ACC112 (cell line): ENCODE results near the gene CNBD2.
"Not testable (repeated sequence)": the region's sequence is repeated elsewhere in the genome, so short reads cannot be mapped to it uniquely, and the experiment has no call there.

ENCODE experiments used
- H2AFZ ChIP-seq: fragments of 200-600 bp; sonication (generic); one replicate; pipeline ENCODE4 v1.6.0; 2017; ENCODE audit warnings: antibody characterized with exemption, low read length; ENCODE audit not compliant: unreplicated experiment
- H3K27ac ChIP-seq: fragments of 200-600 bp; sonication (generic); 2 replicates; pipeline ENCODE4 v1.5.1; 2014; ENCODE audit warnings: low read depth, mild to moderate bottlenecking, antibody characterized with exemption, low read length, moderate library complexity
- H3K27me3 ChIP-seq: fragments of 200-600 bp; sonication (generic); 2 replicates; pipeline ENCODE4 v1.6.1; 2014; ENCODE audit warnings: mild to moderate bottlenecking, antibody characterized with exemption, low read length, moderate library complexity, mixed read lengths; ENCODE audit not compliant: insufficient read depth
- H3K36me3 ChIP-seq: fragments of 200-600 bp; sonication (generic); 2 replicates; pipeline ENCODE4 v1.6.1; 2016; ENCODE audit warnings: mild to moderate bottlenecking, antibody characterized with exemption, low read length, moderate library complexity, mixed read lengths; ENCODE audit not compliant: insufficient read depth
- H3K4me1 ChIP-seq: fragments of 200-600 bp; sonication (generic); one replicate; pipeline ENCODE4 v1.6.1; 2016; ENCODE audit warnings: low read length, mixed read lengths; ENCODE audit not compliant: insufficient read depth, unreplicated experiment, control insufficient read depth
- H3K4me3 ChIP-seq: fragments of 200-600 bp; sonication (generic); 2 replicates; pipeline ENCODE4 v1.5.1; 2014; ENCODE audit warnings: mild to moderate bottlenecking, low read depth, low read length
- H3K79me2 ChIP-seq: fragments of 200-600 bp; sonication (generic); one replicate; pipeline ENCODE4 v1.6.0; 2016; ENCODE audit warnings: low read length; ENCODE audit not compliant: control insufficient read depth, unreplicated experiment, insufficient read depth

The CNBD2 gene

GRCh38 chr20:36018208-36018988 is 50.0 kb downstream of the CNBD2 start:
- H3K27ac ChIP-seq: no peak overlapping the region
- H3K36me3 ChIP-seq: no peaks in the 10 kb centered on the region
- no peak overlapping the region for H2AFZ ChIP-seq

GRCh38 chr20:36026131-36026530 is 57.7 kb downstream of the CNBD2 start:
- H3K27ac ChIP-seq, H2AFZ ChIP-seq, H3K36me3 ChIP-seq, H3K4me1 ChIP-seq, H3K4me3 ChIP-seq, H3K79me2 ChIP-seq, H3K27me3 ChIP-seq: not testable (repeated sequence)

More at GRCh38 chr20:36018208-36018988, 50.0 kb downstream of the CNBD2 start:
- Histone ChIP-seq H3K4me1 (peaks cover 15% of the 10 kb centered on the region), H3K4me3 (no peak overlapping the region), H3K79me2 (no peaks in the 10 kb centered on the region), H3K27me3 (no peaks in the 10 kb centered on the region)

- Histone ChIP-seq H3K4me3 (no peak overlapping the region), H2AFZ (no peak overlapping the region), H3K36me3 (no peaks in the 10 kb centered on the region), H3K79me2 (no peaks in the 10 kb centered on the region), H3K27me3 (no peaks in the 10 kb centered on the region), H3K4me1 (no peaks in the 10 kb centered on the region), H3K27ac (no peak overlapping the region)
These were observed 59.9 kb downstream of the CNBD2 start for GRCh38 chr20:36028106-36028808.

DNA sequence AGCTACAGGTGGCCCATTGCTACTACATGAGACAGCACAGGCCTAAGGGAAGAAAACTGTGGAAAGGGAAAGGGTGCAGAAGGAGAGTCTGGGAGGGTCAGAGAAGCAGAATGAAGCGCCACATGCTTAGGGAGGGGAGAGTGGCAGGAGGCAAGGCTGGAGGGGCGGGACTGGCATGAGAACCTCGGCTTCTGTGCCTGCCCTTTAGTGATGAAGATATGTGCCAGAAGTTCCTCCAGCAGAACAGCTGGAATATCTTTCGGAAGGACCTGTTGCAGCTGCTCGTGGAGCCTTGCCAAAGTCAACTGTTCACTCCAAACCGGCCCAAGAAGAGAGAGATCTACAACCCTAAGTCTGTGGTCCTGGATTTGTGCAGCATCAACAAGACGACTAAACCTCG is 61.8 kb downstream of the CNBD2 start:
- Histone ChIP-seq H3K27ac (no peak overlapping the region), H3K4me3 (no peak overlapping the region), H3K79me2 (no peaks in the 10 kb centered on the region), H3K36me3 (no peaks in the 10 kb centered on the region), H3K4me1 (no peaks in the 10 kb centered on the region), H2AFZ (no peak overlapping the region), H3K27me3 (no peaks in the 10 kb centered on the region)

DNA sequence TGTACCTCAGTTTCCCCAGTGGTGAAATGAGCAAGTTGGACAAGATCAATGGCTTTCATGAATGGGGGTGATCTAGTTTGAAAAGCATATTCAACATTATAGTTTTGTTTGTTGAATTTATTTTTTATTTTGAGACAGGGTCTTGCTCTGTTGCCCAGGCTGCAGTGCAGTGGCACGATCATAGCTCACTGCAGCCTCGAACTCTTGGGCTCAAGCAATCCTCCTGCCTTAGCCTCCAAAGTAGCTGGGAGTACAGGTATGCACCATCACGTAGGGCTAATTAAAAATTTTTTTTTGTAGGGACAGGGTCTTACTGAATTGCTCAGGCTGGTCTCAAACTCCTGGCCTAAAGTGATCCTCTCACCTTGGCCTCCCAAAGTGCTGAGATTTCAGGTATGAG is 63.4 kb downstream of the CNBD2 start:
- Histone ChIP-seq H3K79me2 (no peaks in the 10 kb centered on the region), H3K27me3 (no peaks in the 10 kb centered on the region), H2AFZ (no peak overlapping the region), H3K4me3 (no peak overlapping the region), H3K27ac (no peak overlapping the region), H3K4me1 (no peaks in the 10 kb centered on the region), H3K36me3 (no peaks in the 10 kb centered on the region)

DNA sequence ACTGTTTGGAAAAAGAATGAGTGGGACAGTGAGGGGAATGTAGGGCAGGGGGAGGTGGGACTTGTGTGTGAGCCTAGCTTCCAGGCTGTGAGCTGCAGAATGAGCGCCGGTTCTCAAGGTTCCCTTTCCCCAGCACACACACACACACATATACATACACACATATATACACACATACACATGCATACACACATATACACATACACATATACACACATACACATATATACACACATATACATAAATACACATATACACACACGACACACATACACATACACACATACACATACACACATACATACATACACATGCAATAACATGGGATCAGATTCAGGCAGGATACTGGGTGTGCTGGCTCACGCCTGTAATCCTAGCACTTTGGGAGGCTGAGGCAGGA is 66.5 kb downstream of the CNBD2 start:
- no peaks in the 10 kb centered on the region for H3K79me2 ChIP-seq
- H3K27ac ChIP-seq: no peak overlapping the region
- H2AFZ ChIP-seq: no peak overlapping the region
- H3K27me3 ChIP-seq: no peaks in the 10 kb centered on the region
- H3K4me1 ChIP-seq: no peaks in the 10 kb centered on the region
- H3K36me3 ChIP-seq: no peaks in the 10 kb centered on the region
- no peak overlapping the region for H3K4me3 ChIP-seq

- H3K79me2 ChIP-seq: no peaks in the 10 kb centered on the region
- no peak overlapping the region for H3K27ac ChIP-seq
- H2AFZ ChIP-seq: no peak overlapping the region
- H3K27me3 ChIP-seq: no peaks in the 10 kb centered on the region
- no peaks in the 10 kb centered on the region for H3K4me1 ChIP-seq
- H3K36me3 ChIP-seq: no peaks in the 10 kb centered on the region
- H3K4me3 ChIP-seq: no peak overlapping the region
These were observed 67.4 kb downstream of the CNBD2 start for GRCh38 chr20:36035745-36036144.

DNA sequence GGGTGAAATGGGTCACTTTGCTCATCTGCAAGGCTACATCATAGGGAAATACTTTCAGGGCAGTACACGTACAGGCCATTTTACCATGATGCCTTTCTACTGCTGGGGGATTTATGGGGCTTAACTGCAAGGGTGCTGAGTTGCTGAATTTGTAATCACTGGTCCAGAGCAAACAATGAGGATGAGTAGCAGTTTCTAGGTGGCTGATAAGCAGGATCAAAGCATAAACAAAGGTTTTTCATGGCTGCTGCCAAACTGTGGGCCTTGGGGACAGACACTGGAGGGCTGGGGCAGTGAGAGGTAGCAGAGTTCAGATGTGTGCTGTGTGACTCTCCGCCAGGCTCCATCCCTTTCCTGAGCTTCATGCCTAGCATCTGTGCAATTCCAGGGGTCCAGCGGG is 68.3 kb downstream of the CNBD2 start:
- Histone ChIP-seq H3K4me1 (no peaks in the 10 kb centered on the region), H3K27me3 (no peaks in the 10 kb centered on the region), H3K79me2 (no peaks in the 10 kb centered on the region), H3K4me3 (no peak overlapping the region), H3K27ac (no peak overlapping the region), H3K36me3 (no peaks in the 10 kb centered on the region), H2AFZ (no peak overlapping the region)

- no peak overlapping the region for H3K27ac ChIP-seq
- peaks cover 3% of the 10 kb centered on the region for H3K79me2 ChIP-seq
- H3K4me1 ChIP-seq: no peaks in the 10 kb centered on the region
- no peak overlapping the region for H2AFZ ChIP-seq
- no peaks in the 10 kb centered on the region for H3K36me3 ChIP-seq
- no peak overlapping the region for H3K4me3 ChIP-seq
- no peaks in the 10 kb centered on the region for H3K27me3 ChIP-seq
These were observed 72.2 kb downstream of the CNBD2 start for GRCh38 chr20:36040571-36040970.

DNA sequence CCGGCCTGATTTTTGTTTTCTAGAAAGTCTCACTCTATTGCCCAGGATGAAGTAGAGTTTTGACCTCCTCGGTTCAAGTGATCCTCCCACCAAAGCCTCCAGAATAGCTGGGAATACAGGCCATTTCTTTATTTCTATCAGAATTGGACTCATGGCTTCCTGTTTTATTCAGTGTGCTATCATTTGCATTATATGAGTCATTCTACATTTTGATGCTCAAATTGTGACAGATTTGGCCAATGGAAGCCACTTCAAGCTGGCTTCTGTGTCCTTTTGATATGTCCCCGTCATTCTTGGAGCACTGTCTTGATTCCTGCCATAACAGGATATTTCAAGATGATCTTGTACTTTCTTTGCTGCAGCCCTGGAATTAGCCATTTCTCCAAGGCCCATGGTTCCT is 75.1 kb downstream of the CNBD2 start:
- Histone ChIP-seq H3K36me3 (no peaks in the 10 kb centered on the region; the same call in 1 of the 2 replicates), H3K4me3 (no peak overlapping the region), H3K4me1 (no peaks in the 10 kb centered on the region), H3K27me3 (no peaks in the 10 kb centered on the region), H3K27ac (no peak overlapping the region), H2AFZ (no peak overlapping the region), H3K79me2 (peaks cover 29% of the 10 kb centered on the region)
